CD4-positive, alpha-beta T cell treated with Interleukin-4 for 1 hour (primary cell): ENCODE measurements around the gene ZBTB45.

Experiments used
- DNase-seq, 2 donors: peaks; one replicate each; pipeline ENCODE4 v3.0.0-alpha.2; 2020 to 2022

ZBTB45 gene

GRCh38 chr19:58538257-58539168 is 18.9 kb upstream of the ZBTB45 start:
- peak; percentile 36 to 47 for DNase-seq

- no peak for DNase-seq
Observed at GRCh38 chr19:58536852-58537798, 17.5 kb upstream of the ZBTB45 start.

GRCh38 chr19:58535857-58536256 is 16.2 kb upstream of the ZBTB45 start:
- no peak for DNase-seq

GRCh38 chr19:58531034-58531840 is 11.6 kb upstream of the ZBTB45 start:
- no peak for DNase-seq

- DNase-seq = no peak
Observed at GRCh38 chr19:58529405-58529804, 9.8 kb upstream of the ZBTB45 start.

- DNase-seq = no peak
Observed at GRCh38 chr19:58522709-58523108, 3.1 kb upstream of the ZBTB45 start.

- no peak for DNase-seq
Observed at GRCh38 chr19:58521651-58522050, 2.0 kb upstream of the ZBTB45 start.

GRCh38 chr19:58520257-58520599 is 618 bp upstream of the ZBTB45 start:
- no peak for DNase-seq

- peak; percentile 52 to 56 for DNase-seq
Observed at GRCh38 chr19:58519087-58519354, 589 bp downstream of the ZBTB45 start.

GRCh38 chr19:58518256-58519086 is 1.1 kb downstream of the ZBTB45 start:
- DNase-seq = no peak

- DNase-seq = no peak
Observed at GRCh38 chr19:58516964-58517833, 2.4 kb downstream of the ZBTB45 start.

GRCh38 chr19:58516246-58516836 is 3.3 kb downstream of the ZBTB45 start:
- no peak for DNase-seq

- DNase-seq = no peak
Observed at GRCh38 chr19:58515259-58515658, 4.4 kb downstream of the ZBTB45 start.

- DNase-seq = no peak
Observed at GRCh38 chr19:58514564-58515022, 5.0 kb downstream of the ZBTB45 start.

- peak; percentile 93 for DNase-seq
Observed at GRCh38 chr19:58513694-58514563, 5.7 kb downstream of the ZBTB45 start.

GRCh38 chr19:58513213-58513693 is 6.4 kb downstream of the ZBTB45 start:
- no peak for DNase-seq

GRCh38 chr19:58511353-58512208 is 8.0 kb downstream of the ZBTB45 start, which contains the start of gene SLC27A5:
Gene SLC27A5, minus strand, starts transcription at chr19:58511992. Its CDS starts 37 bp downstream, at chr19:58511955.
- no peak for DNase-seq
